ENCODE measurements around the gene ENGASE. TPM values are rescaled to one million over a fixed set of nuclear protein-coding genes. Genes with fewer than 3 reads are reported as not detected.

Gene ENGASE
- total RNA-seq, 1 experiment from 2014 or later, result 58.0 TPM

- H3K4me1 Mint-ChIP-seq (ENCODE audit: low read depth, unreplicated experiment), result no peaks in the 10 kb centered on the region
- intact Hi-C loops (cut with micrococcal nuclease; ENCODE audit: unreplicated experiment), result no loop called here
These were observed 19.6 kb downstream of the ENGASE start for GRCh38 chr17:79094261-79094660.

GRCh38 chr17:79095345-79096055, 20.9 kb downstream of the ENGASE start:
- no TSS peak for BruUV-seq (replicated peaks)
- peaks cover 13% of the 10 kb centered on the region for H3K36me3 Mint-ChIP-seq (ENCODE audit: insufficient read depth, unreplicated experiment)
- H3K27me3 Mint-ChIP-seq (ENCODE audit: unreplicated experiment), result peaks cover 89% of the 10 kb centered on the region
- H3K4me1 Mint-ChIP-seq (ENCODE audit: low read depth, unreplicated experiment), result no peaks in the 10 kb centered on the region
- H3K4me3 Mint-ChIP-seq (ENCODE audit: low read depth, unreplicated experiment), result no peak overlapping the region
- TF ChIP-seq, protein P1, sequence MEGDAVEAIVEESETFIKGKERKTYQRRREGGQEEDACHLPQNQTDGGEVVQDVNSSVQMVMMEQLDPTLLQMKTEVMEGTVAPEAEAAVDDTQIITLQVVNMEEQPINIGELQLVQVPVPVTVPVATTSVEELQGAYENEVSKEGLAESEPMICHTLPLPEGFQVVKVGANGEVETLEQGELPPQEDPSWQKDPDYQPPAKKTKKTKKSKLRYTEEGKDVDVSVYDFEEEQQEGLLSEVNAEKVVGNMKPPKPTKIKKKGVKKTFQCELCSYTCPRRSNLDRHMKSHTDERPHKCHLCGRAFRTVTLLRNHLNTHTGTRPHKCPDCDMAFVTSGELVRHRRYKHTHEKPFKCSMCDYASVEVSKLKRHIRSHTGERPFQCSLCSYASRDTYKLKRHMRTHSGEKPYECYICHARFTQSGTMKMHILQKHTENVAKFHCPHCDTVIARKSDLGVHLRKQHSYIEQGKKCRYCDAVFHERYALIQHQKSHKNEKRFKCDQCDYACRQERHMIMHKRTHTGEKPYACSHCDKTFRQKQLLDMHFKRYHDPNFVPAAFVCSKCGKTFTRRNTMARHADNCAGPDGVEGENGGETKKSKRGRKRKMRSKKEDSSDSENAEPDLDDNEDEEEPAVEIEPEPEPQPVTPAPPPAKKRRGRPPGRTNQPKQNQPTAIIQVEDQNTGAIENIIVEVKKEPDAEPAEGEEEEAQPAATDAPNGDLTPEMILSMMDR (IDR thresholded peaks at IDR 0.05; ENCODE audit: unreplicated experiment), result no peak
- H3K27ac Mint-ChIP-seq (ENCODE audit: unreplicated experiment), result no peak overlapping the region
- intact Hi-C loops (cut with micrococcal nuclease; ENCODE audit: unreplicated experiment), result no loop called here
- CTCF ChIA-PET, result no interaction called here
- no peaks in the 10 kb centered on the region for H3K9me3 Mint-ChIP-seq (ENCODE audit: low read depth, unreplicated experiment)
- DNase-seq, result no peak

More at GRCh38 chr17:79094261-79094660, 19.6 kb downstream of the ENGASE start:
- peaks cover 76% of the 10 kb centered on the region for H3K27me3 Mint-ChIP-seq (ENCODE audit: unreplicated experiment)
- peaks cover 14% of the 10 kb centered on the region for H3K36me3 Mint-ChIP-seq (ENCODE audit: insufficient read depth, unreplicated experiment)
- no peaks in the 10 kb centered on the region for H3K9me3 Mint-ChIP-seq (ENCODE audit: low read depth, unreplicated experiment)
- CTCF ChIA-PET, result interaction anchor here (0.6 to 2.3 kb wide), 2 partner anchors 10 to 297 kb away, joined by 3 to 7 read pairs; no protein-coding TSS in a partner anchor
- TF ChIP-seq, protein P1 (IDR thresholded peaks at IDR 0.05; ENCODE audit: unreplicated experiment), result no peak
- no peak overlapping the region for H3K4me3 Mint-ChIP-seq (ENCODE audit: low read depth, unreplicated experiment)
- no TSS peak for BruUV-seq (replicated peaks)
- no peak for DNase-seq
- H3K27ac Mint-ChIP-seq (ENCODE audit: unreplicated experiment), result no peak overlapping the region

- H3K36me3 Mint-ChIP-seq (ENCODE audit: insufficient read depth, unreplicated experiment), result peaks cover 8% of the 10 kb centered on the region
- no TSS peak for BruUV-seq (replicated peaks)
- CTCF ChIA-PET, result no interaction called here
These were observed 21.9 kb downstream of the ENGASE start for GRCh38 chr17:79096477-79096876.

DNA sequence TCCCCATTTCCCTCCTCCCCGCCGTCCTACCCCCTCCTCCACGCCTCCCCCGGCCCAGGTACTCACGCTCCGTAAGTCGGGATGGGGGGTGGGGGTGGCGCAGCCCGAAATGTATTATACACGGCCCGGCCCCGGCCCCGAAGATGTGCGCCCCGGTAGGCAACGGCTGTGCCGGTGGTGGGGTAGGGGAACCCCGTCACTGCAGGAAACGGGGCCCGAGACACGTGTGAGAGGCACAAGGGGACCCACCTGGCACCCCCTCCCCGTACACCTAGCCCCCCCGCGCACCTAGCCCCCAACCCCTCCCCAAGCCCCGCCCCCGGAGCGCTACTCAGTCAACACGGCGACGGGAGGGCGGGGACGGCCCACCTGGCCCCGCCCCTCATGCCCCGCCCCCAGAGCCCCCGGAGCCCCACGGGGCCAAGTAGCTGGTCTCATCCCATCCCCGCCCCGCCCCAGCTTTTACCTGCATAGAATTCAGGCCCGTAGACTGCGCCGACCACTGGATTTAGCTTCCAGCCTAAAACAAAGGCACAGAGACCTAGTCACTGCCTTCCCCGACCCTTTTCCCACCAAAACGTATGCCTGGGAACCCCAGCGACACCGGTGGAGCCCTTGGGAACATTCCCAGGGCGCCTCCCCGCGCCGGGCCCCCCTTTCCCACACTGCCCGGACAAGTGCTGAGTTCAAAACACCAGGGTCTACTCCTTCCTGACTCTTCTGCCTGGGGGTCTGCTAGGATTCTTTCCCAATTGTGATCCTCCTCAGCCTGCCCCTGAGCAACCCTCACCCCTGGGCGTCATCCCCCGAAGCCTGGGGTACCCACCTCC, 22.8 kb downstream of the ENGASE start:
- no peak for DNase-seq
- H3K4me1 Mint-ChIP-seq (ENCODE audit: low read depth, unreplicated experiment), result no peaks in the 10 kb centered on the region
- CTCF ChIA-PET, result interaction anchor here (0.6 kb wide), 1 partner anchor 675 kb away, joined by 6 read pairs; no protein-coding TSS in a partner anchor
- no peaks in the 10 kb centered on the region for H3K9me3 Mint-ChIP-seq (ENCODE audit: low read depth, unreplicated experiment)
- no peak overlapping the region for H3K27ac Mint-ChIP-seq (ENCODE audit: unreplicated experiment)
- BruUV-seq (replicated peaks), result no TSS peak
- peaks cover 100% of the 10 kb centered on the region for H3K27me3 Mint-ChIP-seq (ENCODE audit: unreplicated experiment)
- TF ChIP-seq, protein P1 (IDR thresholded peaks at IDR 0.05; ENCODE audit: unreplicated experiment), result no peak
- no peak overlapping the region for H3K4me3 Mint-ChIP-seq (ENCODE audit: low read depth, unreplicated experiment)
- intact Hi-C loops (cut with micrococcal nuclease; ENCODE audit: unreplicated experiment), result no loop called here
- peaks cover 1% of the 10 kb centered on the region for H3K36me3 Mint-ChIP-seq (ENCODE audit: insufficient read depth, unreplicated experiment)

More at GRCh38 chr17:79096477-79096876, 21.9 kb downstream of the ENGASE start:
- peaks cover 98% of the 10 kb centered on the region for H3K27me3 Mint-ChIP-seq (ENCODE audit: unreplicated experiment)
- H3K9me3 Mint-ChIP-seq (ENCODE audit: low read depth, unreplicated experiment), result no peaks in the 10 kb centered on the region
- DNase-seq, result no peak
- no peak overlapping the region for H3K4me3 Mint-ChIP-seq (ENCODE audit: low read depth, unreplicated experiment)
- TF ChIP-seq, protein P1 (IDR thresholded peaks at IDR 0.05; ENCODE audit: unreplicated experiment), result no peak
- intact Hi-C loops (cut with micrococcal nuclease; ENCODE audit: unreplicated experiment), result no loop called here
- H3K27ac Mint-ChIP-seq (ENCODE audit: unreplicated experiment), result no peak overlapping the region
- H3K4me1 Mint-ChIP-seq (ENCODE audit: low read depth, unreplicated experiment), result no peaks in the 10 kb centered on the region
